Endothelial cell of umbilical vein (primary cell): ENCODE data around the gene TUBG2. TPM values are rescaled to one million over a fixed set of nuclear protein-coding genes. Genes with fewer than 3 reads are reported as not detected.

Experiments used
- BruUV-seq: library from RNA; stranded (reverse); fragments of 400-500 nt; replicated peaks from 2 replicates; lab custom pipeline; 2021; lab: Mats Ljungman, UMichigan
- CTCF ChIA-PET: fragments of 300-600, 350-600 bp; sonication (Branson Sonifier 250); formaldehyde crosslinking; loops from one replicate; lab custom pipeline; 2021; ENCODE audit warnings: antibody characterized with exemption, inconsistent platforms; lab: Charles Lee
- POLR2A ChIA-PET: fragments of 300-600, 350-600 bp; sonication (Branson Sonifier 250); formaldehyde crosslinking; loops from one replicate; lab custom pipeline; 2021; ENCODE audit warnings: antibody characterized with exemption, inconsistent platforms; lab: Charles Lee
- DNase-seq: peaks from one replicate; pipeline ENCODE4 v3.0.0-alpha.2; 2011; ENCODE audit warnings: low read depth, low spot score
- FAIRE-seq: peaks from 2 replicates; lab custom pipeline; 2011; peaks lifted over from hg19 to GRCh38; lab: Jason Lieb, UNC
- H2AFZ ChIP-seq: 2 replicates; pipeline ENCODE4 v1.6.0; 2012; ENCODE audit warnings: low read depth, low read length, control low read depth, inconsistent platforms
- H3K27ac ChIP-seq: 2 replicates; pipeline ENCODE4 v1.5.1; 2011; ENCODE audit warnings: low read depth, mild to moderate bottlenecking, control low read depth, low read length, moderate library complexity; ENCODE audit not compliant: insufficient read depth
- H3K27me3 ChIP-seq, 2 experiments: 2 replicates each; pipeline versions ENCODE4 v1.6.0 to v1.6.1; 2011; ENCODE audit warnings: low read length in 2 of 2, mixed read lengths in 1 of 2; ENCODE audit not compliant: control insufficient read depth in 2 of 2, insufficient read depth in 2 of 2
- H3K36me3 ChIP-seq, 2 experiments: 2 replicates in 1 of 2; 3 replicates in 1 of 2; pipeline ENCODE4 v1.5.1; 2011; ENCODE audit warnings: low read length in 2 of 2, mild to moderate bottlenecking in 1 of 2, moderate library complexity in 1 of 2; ENCODE audit not compliant: control insufficient read depth in 2 of 2, insufficient read depth in 2 of 2; ENCODE audit errors: extremely low read depth in 1 of 2
- H3K4me1 ChIP-seq: 3 replicates; pipeline ENCODE4 v1.5.1; 2011; ENCODE audit warnings: mild to moderate bottlenecking, low read length; ENCODE audit not compliant: control insufficient read depth, insufficient read depth; ENCODE audit errors: extremely low read depth
- H3K4me2 ChIP-seq: 2 replicates; pipeline ENCODE4 v1.6.1; 2011; ENCODE audit warnings: low read length, control low read depth, mixed read lengths; ENCODE audit not compliant: insufficient read depth
- H3K4me3 ChIP-seq, 3 experiments: fragments of 200-600 bp in 1 of 3; sonication (generic), shearing (Covaris generic) in 1 of 3; replicated peaks in 1 of 3; 2 replicates each; pipeline ENCODE4 v1.5.1; 2011 to 2016; ENCODE audit warnings: control low read depth in 3 of 3, low read length in 3 of 3, mild to moderate bottlenecking in 2 of 3, inconsistent platforms in 1 of 3, low read depth in 1 of 3, moderate library complexity in 1 of 3; ENCODE audit not compliant: insufficient read depth in 1 of 3
- H3K79me2 ChIP-seq: 2 replicates; pipeline ENCODE4 v1.6.0; 2012; ENCODE audit warnings: low read length, inconsistent platforms; ENCODE audit not compliant: control insufficient read depth, insufficient read depth
- H3K9ac ChIP-seq: replicated peaks from 2 replicates; pipeline ENCODE3; 2011; ENCODE audit warnings: low read length, control low read depth; ENCODE audit not compliant: insufficient read depth; ENCODE audit errors: extremely low read depth
- H3K9me1 ChIP-seq: replicated peaks from 3 replicates; pipeline ENCODE4 v1.6.0; 2011; ENCODE audit warnings: mild to moderate bottlenecking, low read length; ENCODE audit not compliant: control insufficient read depth, insufficient read depth; ENCODE audit errors: extremely low read depth
- H3K9me3 ChIP-seq: replicated peaks from 2 replicates; pipeline ENCODE4 v1.5.1; 2012; ENCODE audit warnings: low read length, inconsistent platforms; ENCODE audit not compliant: control insufficient read depth, insufficient read depth
- H4K20me1 ChIP-seq: replicated peaks from 2 replicates; pipeline ENCODE3; 2011; ENCODE audit warnings: mild to moderate bottlenecking, low read length; ENCODE audit not compliant: control insufficient read depth, insufficient read depth; ENCODE audit errors: extremely low read depth
- EZH2 ChIP-seq: IDR thresholded peaks from 2 replicates; pipeline ENCODE4 v1.6.1; 2012; ENCODE audit warnings: borderline replicate concordance, low read depth, mild to moderate bottlenecking, moderate library complexity, low read length, inconsistent platforms; ENCODE audit not compliant: severe bottlenecking
- FOS ChIP-seq: IDR thresholded peaks from 2 replicates; pipeline ENCODE4 v1.6.1; 2011; ENCODE audit warnings: mild to moderate bottlenecking, low read length, moderate library complexity, borderline replicate concordance; ENCODE audit not compliant: insufficient read depth
- GATA2 ChIP-seq: IDR thresholded peaks from 2 replicates; pipeline ENCODE4 v1.7.0; 2011; ENCODE audit warnings: low read depth, mild to moderate bottlenecking, moderate library complexity, mixed read lengths, low read length; ENCODE audit not compliant: insufficient read length, insufficient read depth
- JUN ChIP-seq: IDR thresholded peaks from 2 replicates; pipeline ENCODE4 v1.6.1; 2011; ENCODE audit warnings: borderline replicate concordance, low read depth; ENCODE audit not compliant: insufficient read length, insufficient read depth
- MYC ChIP-seq: IDR thresholded peaks from one replicate; pipeline ENCODE4 v1.6.1; 2011; ENCODE audit warnings: mild to moderate bottlenecking, low read depth, low read length
- POLR2A ChIP-seq: IDR thresholded peaks from 2 replicates; pipeline ENCODE4 v1.6.1; 2012; ENCODE audit warnings: low read depth, mild to moderate bottlenecking, control low read depth, low read length
- POLR2AphosphoS5 ChIP-seq: IDR thresholded peaks from 2 replicates; pipeline ENCODE4 v1.6.1; 2012; ENCODE audit warnings: low read depth, mild to moderate bottlenecking, control low read depth, low read length, moderate library complexity; ENCODE audit not compliant: insufficient read depth
- dilution Hi-C: fragments of 300-500 bp; cut with MboI; formaldehyde crosslinking; loops from one replicate; pipeline ENCODE4 v1.15.0; 2019; ENCODE audit warnings: low sequenced_read_pairs; ENCODE audit not compliant: extremely low pct_ligation_motif_present
- intact Hi-C: fragments of 100-400 bp; cut with micrococcal nuclease; formaldehyde crosslinking; loops from one replicate; pipeline ENCODE4 v1.10.0; 2022
- polyA plus RNA-seq, 4 experiments: library from polyadenylated mRNA; depleted of rRNA in 3 of 4; stranded (reverse) in 3 of 4; unstranded in 1 of 4; fragments of >200 nt; gene quantifications; 2 replicates each; pipeline versions ENCODE4 v1.2.1 to v1.2.3, GENCODE V29; 2011 to 2012; ENCODE audit warnings: missing spikeins in 1 of 4
- total RNA-seq: library from RNA; stranded (reverse); gene quantifications from 2 replicates; pipeline ENCODE4 v1.2.3, GENCODE V29; 2021
- TF ChIP-seq, protein P1 (sequence below), 2 donors: IDR thresholded peaks; 1 replicate in 1 of 2; 2 replicates in 1 of 2; pipeline ENCODE4 v1.5.1; 2011; ENCODE audit warnings: low read length in 2 of 2, mild to moderate bottlenecking in 2 of 2, moderate library complexity in 2 of 2, control low read depth in 1 of 2, inconsistent platforms in 1 of 2, low read depth in 1 of 2; ENCODE audit not compliant: insufficient read depth in 1 of 2; ENCODE audit errors: extremely low read depth in 1 of 2
- TF ChIP-seq, protein P2 (sequence below): IDR thresholded peaks from 2 replicates; pipeline ENCODE4 v1.6.1; 2011; ENCODE audit not compliant: insufficient read depth, insufficient read length

TUBG2 gene
- total and polyA plus RNA-seq, 2 donors (not counting 3 experiments of a cell fraction or from before 2014, with no cell fraction given): 13.2 to 17.7 TPM

DNA sequence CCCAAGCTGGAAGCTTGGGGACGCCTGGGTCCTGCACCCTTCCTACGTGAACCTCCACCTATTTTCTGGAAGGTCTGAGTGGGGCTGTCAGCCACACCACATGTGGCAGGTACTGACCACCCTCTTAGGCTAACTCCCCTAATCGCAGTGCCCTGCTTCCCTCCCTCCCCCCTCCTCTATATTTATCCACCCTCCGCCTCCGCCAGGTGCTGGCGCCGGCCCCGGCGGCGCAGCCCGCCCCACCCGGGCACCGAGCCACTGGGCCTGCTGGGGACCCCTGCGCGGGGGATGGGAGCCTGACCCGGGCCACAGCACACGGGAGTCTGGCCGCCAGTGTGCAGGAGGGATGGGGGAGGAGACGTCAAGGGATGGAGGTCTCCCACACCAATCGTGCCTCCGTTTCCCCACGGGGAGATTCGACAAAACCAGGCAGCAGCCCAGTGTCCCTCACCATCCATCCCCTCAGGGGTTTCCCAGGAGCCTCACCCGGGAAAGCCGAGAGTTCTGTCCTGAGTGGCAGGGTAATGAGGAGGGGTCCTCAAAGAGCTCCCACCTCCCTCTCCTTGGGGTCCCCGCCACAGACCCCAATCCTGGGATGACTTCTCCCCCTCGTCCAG, 16.4 kb downstream of the TUBG2 start:
- H3K79me2 ChIP-seq: no peaks in the 10 kb centered on the region
- H3K9me1 ChIP-seq: no peaks in the 10 kb centered on the region
- no peaks in the 10 kb centered on the region for H3K9me3 ChIP-seq
- ChIA-PET CTCF (interaction anchor here (1.1 to 8.3 kb wide), 7 partner anchors 8 to 140 kb away, joined by 3 to 235 read pairs (median 6); partner anchors contain the start of genes NAGLU, PSMC3IP, RETREG3 and TUBG1), POLR2A (no interaction called here)
- no peak overlapping the region for H3K27ac ChIP-seq
- intact Hi-C loops (loop anchor here (5.0 kb wide), 2 partner anchors 107 to 353 kb away; partner anchors contain the start of gene WNK4), dilution Hi-C loops (no loop called here)
- H3K4me1 ChIP-seq: peaks cover 33% of the 10 kb centered on the region
- H4K20me1 ChIP-seq: no peaks in the 10 kb centered on the region
- peak overlapping the region; percentile 57 to 87 (median 70) for H3K4me3 ChIP-seq
- H3K9ac ChIP-seq: no peak overlapping the region
- H2AFZ ChIP-seq: no peak overlapping the region
- DNase-seq (no peak), FAIRE-seq (no peak)
- TF ChIP-seq GATA2 (no peak), JUN (no peak), POLR2AphosphoS5 (no peak), MYC (no peak), EZH2 (no peak), POLR2A (no peak), FOS (no peak)
- TF ChIP-seq, protein P1, sequence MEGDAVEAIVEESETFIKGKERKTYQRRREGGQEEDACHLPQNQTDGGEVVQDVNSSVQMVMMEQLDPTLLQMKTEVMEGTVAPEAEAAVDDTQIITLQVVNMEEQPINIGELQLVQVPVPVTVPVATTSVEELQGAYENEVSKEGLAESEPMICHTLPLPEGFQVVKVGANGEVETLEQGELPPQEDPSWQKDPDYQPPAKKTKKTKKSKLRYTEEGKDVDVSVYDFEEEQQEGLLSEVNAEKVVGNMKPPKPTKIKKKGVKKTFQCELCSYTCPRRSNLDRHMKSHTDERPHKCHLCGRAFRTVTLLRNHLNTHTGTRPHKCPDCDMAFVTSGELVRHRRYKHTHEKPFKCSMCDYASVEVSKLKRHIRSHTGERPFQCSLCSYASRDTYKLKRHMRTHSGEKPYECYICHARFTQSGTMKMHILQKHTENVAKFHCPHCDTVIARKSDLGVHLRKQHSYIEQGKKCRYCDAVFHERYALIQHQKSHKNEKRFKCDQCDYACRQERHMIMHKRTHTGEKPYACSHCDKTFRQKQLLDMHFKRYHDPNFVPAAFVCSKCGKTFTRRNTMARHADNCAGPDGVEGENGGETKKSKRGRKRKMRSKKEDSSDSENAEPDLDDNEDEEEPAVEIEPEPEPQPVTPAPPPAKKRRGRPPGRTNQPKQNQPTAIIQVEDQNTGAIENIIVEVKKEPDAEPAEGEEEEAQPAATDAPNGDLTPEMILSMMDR (IDR thresholded peaks at IDR 0.05; ENCODE audit: extremely low read depth in 1 of 2, insufficient read depth in 1 of 2, low read depth in 1 of 2, low read length in 2 of 2): no peak
- TF ChIP-seq, protein P2, sequence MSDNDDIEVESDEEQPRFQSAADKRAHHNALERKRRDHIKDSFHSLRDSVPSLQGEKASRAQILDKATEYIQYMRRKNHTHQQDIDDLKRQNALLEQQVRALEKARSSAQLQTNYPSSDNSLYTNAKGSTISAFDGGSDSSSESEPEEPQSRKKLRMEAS: no peak
- no peaks in the 10 kb centered on the region for H3K27me3 ChIP-seq
- BruUV-seq: no TSS peak
- peaks cover 3 to 14% of the 10 kb centered on the region in 2 experiments for H3K36me3 ChIP-seq
- H3K4me2 ChIP-seq: peak overlapping the region; percentile 68
